NCI-H2171 treated with DMSO at 0.1 percent for 48 hours (cell line): ENCODE data around the gene MS4A10.
"Not testable (repeated sequence)": the region's sequence is repeated elsewhere in the genome, so short reads cannot be mapped to it uniquely, and the experiment has no call there.

Experiments used
- DNase-seq: peaks from one replicate; lab custom pipeline; 2025; lab: John Stamatoyannopoulos, UW

Gene MS4A10

DNA sequence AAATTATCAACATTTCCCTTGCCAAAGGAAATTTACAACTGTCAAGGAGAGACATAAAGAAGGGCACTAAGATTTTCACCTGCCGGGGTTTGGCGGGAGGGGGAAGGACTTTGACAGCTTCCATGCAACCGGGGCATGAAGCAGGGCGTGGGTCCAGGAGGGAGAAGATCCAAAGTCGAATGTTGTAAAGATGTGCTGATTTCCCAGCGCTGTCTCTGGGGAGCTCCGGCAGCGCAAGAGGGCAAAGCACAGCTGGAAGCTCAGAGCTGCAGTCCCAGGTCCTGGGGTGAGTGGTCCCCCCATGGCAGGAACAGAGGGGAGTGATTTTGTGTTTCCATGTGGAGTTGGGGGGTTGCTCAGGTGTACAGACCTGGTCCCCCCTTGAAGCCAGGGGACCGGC lies at the start of gene MS4A10:
TSS of gene MS4A10 (plus strand) at position 198 of the 400 bp plus-strand sequence. CDS start 5,003 bp downstream, outside the sequence.
- DNase-seq = no peak

DNA sequence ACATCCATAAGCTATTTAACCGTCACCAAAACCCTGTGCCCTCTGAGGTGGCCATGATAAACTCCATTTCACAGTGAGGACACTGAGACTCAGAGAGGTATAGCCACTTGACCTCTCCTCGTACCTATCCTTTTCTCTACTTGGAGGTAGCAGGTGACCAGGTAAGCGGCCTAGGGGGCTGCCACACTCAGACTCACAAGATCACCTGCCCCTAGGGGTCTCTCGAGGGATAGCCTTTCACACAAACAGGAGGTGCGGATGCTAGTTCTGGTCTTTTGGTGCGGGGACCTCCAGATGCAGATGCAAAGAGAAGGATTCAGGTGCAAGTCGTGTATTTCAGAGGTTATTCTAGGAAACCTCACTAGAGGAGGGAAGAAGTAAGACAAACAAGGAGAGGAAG lies 46.0 kb upstream of the MS4A10 start:
- DNase-seq = no peak

DNA sequence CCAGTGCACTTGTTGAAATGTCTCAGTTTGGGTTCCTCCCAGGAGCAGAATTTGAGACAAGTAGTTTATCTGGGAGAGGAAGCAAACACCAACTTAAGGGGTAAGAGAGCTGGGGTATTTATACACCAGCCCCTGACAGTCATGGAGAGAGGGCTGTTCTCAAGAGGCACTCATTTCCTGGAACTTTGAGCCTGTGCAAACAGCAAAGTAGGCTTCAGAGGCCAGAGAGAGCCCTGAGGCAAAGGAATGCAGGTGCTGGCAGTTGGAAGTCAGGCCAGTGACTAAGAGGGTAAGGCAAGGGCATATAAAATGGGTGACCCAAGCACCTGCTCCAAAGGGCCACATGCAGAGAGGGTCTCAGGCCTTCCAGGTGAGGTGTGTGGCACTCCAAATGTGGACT lies 44.6 kb upstream of the MS4A10 start:
- DNase-seq = no peak

DNA sequence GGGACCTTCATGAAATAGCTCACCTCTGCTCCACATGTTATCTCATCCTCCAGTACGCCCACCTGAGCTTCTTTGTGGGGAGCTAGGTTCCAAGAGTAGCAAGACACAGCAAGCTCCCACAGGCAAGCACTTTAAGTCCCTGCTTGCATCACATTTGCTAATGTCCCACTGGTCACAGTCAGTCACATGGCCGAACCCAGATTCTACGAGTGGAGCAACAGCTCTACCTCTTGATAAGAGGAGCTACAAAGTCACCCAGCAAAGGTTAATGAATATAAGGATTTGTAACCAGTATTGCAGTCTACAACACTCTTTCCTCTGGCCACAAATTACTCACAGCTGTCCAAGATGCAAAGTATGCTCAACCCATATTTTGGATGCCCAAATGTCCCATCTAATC lies 43.7 kb upstream of the MS4A10 start:
- DNase-seq = no peak

DNA sequence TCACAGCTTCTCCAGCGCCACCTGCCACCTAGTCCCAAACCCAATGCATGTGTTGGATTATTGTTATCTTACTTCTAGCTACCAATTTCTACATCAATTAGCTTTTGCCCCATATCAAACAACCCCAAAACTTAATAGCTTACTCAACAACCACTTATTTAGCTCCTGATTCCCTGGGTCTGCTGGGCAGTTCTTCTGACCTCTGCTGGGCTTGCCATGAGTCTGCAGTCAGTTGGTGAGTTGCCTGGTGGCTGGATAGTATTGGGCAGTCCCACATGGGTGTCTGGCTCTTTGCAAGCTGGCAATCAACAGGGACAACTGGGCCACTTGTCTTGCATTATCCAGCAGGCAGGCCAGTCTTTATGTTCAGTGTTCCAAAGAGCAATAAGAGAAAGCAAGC lies 42.1 kb upstream of the MS4A10 start:
- DNase-seq = no peak

DNA sequence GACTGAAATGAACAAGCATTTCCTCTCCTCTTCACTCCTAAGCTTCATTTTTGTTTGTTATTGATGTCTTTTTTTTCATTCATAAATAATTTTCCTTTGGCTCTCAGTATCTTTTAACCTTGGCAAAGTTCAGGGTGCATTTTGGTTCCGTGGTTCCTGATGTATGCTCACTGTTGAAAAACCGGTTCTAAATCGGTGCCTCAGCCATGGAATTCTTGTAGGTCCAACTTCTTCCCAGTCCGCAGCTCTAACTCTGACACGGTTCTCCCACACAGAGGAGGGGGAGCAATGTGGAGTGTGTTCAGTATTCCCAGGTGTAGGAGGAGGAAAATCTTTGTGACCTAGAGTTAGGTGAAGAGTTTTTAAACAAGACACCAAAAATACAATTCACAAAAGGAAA lies 41.0 kb upstream of the MS4A10 start:
- DNase-seq = no peak

DNA sequence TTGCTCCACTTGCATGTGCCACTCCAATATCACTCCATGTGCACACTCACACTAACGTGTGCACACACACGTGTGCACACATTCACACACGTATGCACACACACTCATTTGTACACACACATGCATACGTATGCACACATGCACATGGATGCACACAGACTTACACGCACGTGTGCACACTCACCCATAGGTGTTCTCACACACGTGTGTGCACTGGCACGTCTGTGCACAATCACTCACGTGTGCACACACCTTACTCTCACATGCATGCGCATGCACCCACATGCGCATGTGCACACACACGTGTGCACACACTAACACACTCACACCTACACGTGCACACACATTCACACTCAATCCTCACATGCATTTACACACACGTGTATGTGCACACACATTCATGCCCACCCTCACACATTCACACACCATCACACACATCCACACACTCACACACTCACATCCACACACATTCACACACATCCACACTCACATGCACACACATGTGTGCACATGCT lies 37.7 kb upstream of the MS4A10 start:
- DNase-seq = no peak

DNA sequence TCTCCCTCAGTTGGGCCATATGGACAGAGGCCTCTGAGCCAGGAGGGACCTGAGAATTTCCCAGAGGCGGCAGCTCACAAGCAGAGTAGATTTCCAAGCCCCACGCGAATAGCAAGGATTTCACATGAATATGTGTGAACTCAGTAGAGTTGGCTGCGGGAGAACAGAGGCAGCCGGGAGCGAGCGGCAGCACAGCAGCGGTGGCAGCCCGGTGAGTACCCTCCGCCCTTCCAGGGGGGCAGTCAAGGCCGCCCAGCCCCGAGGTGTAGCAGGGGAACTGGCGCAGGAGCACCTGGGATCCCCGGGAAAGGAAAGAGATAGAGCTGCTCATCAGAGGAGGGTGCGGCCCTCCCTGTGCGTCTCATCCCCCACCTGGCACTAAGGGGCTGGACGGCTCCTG lies 36.9 kb upstream of the MS4A10 start:
- no peak for DNase-seq

DNA sequence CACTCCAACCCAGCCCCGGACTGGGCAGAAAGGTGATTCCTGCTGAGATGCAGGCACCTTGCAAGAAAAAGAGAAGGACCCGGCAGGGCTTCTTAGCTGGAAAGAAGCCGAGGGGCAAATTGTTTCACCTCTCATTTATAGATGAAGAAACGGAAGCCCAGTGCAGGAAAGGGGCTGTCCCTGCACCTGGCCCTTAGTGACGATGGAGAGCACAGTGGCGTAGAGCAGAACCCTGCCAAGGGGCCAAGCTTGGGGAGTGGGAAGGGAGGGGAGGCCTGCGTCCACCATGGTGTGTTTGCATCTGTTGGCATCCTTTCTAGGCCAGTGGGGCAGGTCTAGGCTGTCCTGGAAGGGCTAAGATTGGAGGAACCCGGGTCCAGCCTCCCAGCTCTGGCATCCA lies 36.3 kb upstream of the MS4A10 start:
- DNase-seq = no peak

DNA sequence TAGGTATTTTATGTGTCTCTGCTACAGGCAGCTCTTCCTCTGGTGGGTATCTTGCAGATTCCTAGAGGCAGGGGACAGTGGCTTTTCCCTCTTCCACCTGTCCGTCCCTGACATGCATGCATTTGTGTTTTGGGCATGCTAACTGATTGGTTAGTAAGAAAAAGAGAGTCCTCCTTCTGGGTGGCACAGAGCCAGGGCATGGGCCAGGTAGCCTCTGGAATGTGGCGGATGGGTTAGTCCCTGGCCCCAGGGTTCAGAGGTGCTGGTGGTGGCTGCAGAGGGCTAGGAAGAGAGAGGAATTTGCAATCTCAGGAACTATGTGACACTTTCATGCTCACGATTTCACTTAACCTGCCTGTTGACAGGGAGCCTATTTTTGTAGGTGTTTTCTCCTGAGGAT lies 34.2 kb upstream of the MS4A10 start:
- no peak for DNase-seq

DNA sequence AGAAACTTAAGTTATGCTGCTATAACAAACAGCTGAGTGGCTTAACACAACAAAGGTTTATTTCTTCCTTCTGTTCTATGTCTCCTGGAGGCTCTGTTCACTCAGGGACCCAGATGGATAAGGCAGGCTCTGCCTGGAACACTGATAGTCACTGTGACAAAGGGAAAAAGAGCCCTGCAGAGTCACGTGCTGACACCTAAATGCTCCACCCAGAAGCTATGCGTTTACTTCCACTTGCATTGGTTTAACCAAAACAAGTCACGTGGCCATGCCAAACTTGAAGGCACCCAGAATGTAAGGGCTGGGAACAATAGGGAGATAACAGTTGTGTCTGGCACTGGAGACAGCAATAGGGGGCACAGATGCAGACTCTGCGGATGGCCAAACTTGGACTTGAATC lies 31.8 kb upstream of the MS4A10 start:
- DNase-seq = peak; percentile 7

DNA sequence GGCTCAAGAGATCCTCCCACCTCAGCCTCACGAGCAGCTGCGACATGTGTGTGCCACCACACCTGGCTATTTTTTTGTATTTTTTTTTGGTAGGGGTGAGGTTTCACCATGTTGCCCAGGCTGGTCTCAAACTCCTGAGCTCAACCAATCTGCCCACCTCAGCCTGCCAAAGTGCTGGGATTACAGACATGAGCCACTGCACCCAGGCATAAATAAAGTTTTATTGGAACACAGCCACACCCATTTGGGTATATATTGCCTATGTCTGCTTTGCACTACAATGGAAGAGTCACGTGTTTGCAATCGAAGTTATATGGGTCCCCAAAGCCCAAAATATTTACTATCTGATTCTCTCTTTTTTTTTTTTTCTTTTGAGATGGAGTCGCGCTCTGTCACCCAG lies 30.2 kb upstream of the MS4A10 start:
- no peak for DNase-seq

DNA sequence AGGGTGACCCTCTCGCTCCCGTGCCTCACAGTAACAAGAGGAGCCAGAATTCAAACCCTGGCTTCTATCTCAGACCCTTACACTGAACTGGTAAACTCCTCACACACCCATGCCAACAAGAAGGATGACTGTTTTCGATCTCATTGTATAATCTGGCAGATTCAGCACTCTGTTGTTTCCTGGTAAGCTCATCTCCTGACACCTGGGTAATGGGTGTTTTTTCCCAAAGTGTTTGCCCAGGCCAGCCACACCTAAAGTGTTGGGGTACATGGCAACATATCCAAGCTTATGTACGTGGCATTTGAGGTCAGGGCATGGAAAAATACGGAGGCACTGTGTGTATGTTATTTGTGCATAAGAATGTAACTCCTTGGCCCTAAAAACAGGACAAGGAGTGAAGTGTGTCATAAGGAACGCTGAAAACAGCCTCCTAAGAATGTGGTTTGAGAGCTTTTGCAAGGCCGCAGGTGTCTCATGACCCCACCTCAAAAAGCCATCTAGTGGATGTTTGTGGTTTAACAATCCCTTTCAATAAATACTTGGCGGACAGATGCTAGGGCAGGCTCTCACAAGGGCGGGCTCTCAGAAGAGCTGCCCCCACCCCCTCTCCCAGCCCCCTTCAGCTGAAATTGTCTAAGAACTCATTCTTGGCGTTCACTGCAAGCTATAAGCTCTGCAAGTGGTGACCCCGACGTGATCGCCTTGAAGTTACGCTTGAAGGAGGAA lies 28.7 kb upstream of the MS4A10 start, which contains the start of gene MS4A15:
TSS of gene MS4A15 (plus strand) at position 561 of the 726 bp plus-strand sequence. CDS start 6,867 bp downstream, outside the sequence.
- DNase-seq = peak; percentile 38

DNA sequence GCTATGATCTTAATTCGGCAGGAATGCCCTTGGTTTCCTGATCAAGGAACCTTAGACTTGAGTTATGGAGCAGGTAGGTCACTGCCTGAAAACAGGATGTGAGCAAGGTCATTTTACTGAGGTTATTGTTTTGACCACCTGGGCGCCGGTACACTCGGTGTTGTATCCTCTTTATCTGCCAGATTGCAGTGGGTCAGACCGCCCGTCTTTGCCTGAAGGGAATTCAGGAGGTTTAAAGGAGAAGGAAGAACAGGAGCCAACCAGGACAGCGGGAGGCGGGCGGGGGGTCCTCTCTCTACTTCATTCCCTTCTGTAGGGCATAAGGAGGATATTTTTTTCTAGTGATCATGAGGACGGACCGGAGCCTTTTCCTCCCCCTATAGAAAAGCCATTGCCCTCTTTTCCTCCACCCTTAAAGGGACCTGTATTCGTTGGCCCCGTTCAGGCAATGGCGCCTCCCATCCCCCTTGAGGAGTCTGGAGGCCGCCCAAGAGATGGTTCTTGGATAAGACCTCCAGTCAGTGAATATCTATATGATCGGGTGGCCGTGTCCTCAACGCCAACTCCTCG lies 27.8 kb upstream of the MS4A10 start:
- no peak for DNase-seq

DNA sequence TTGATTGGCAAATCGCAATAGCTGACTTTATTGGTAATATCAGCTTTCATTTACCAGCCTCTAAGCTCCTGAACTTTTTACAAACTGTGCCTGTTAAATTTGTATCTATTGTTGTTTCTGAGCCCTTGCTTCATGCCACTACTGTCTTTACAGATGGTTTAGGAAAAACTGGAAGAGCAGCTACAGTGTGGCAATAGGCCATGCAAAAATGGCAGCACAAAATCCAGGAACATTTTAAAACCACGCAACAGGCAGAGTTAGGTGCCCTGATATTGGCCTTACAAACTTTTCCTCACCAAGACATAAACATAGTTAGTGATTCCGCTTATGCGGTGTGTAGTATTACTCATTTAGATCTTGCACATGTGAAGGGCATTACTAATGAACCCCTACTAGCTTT lies 26.5 kb upstream of the MS4A10 start:
- DNase-seq = not testable (repeated sequence)

DNA sequence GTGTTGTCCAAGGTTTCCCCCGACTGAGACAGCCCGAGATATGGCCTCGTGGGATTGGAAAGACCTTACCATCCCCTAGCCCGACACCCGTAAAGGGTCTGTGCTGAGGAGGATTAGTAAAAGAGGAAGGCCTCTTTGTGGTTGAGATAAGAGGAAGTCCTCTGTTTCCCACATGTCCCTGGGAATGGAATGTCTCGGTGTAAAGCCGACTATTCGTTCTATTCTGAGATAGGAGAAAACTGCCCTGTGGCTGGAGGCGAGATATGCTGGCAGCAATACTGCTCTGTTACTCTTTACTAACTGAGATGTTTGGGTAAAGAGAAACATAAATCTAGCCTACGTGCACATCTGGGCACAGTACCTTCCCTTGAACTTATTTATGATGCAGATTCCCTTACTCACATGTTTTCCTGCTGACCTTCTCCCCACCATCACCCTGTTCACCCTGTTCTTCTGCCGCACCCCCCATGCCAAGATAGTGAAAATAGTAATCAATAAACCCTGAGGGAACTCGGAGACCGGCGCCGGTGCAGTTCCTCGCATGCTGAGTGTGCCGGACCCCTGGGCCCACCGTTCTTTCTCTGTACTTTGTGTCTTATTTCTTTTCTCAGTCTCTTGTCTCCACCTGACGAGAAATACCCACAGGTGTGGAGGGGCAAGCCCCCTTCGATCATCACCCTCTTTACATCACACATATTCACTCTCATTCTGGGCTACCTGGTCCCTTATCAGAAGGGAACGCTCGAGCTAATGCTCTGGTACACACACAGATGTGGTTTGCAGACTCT lies 25.5 kb upstream of the MS4A10 start:
- not testable (repeated sequence) for DNase-seq

DNA sequence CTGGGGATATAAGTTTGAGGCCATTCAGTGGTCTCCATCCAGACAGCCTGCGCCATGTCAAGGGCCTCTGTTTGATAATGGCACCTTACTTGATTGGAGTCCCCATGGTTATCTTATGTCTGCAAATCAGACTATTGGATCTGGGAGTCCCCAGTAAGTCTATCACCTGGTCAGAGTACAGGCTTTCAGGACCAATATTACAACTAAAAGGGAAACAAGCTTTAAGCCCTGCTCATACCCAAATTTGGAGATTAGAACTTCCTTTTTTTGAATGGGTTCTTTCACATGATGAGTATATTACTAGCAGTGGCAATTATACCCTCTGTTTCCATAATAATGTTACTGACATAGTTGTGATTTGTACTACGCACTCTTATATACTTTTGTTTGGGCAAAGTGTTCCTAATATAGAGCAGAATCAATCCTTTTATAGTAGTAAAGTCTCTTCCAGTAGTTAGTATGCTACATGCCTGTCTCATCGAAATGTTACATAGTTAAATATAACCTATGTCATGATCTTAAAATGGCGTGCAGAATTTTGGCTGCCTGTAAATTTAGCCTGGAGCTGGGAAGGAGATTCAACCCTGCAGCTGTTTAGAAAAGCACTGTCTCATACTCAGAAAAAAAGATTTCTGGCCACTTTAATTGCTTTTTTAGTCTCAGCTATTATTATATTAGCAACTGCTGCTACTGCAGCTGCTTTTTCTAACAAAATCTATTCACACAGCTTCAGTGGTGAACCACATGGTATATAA lies 23.5 kb upstream of the MS4A10 start:
- DNase-seq = no peak

DNA sequence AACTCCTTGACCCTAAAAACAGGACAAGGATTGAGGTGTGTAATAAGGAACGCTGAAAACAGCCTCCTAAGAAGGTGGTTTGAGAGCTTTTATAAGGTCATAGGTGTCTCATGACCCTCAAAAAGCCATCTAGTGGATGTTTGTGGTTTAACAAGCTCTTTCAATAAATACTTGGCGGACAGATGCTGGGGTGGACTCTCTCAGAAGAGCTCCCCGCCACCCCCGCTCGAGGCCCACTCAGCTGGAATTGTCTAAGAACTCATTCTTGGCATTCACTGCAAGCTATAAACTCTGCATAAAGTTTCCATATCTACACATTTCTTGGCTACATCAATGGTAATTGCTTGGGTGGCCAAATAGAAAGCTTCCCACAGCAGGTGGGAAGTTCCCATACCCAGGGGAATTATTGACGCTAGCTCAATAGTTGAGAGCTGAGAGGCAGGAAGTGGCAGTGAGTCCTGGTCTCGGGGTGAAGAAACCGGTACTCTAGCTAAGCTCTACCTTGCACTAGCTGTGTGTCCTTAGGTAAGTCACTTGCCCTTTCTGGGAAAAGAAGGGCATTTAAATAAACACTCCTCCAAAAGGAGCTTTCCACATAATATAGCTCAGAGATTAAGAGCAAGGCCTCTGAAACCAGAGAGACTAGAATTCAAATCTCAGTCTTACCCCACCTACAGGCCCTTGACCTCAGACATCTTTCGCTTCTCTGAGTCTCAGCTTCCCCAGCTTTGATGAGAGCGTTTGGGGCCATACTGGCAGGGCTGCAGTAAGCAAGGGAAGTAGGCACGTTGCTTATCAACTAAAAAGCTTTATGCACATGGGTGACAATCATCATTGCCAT lies 22.1 kb upstream of the MS4A10 start:
- DNase-seq = no peak

DNA sequence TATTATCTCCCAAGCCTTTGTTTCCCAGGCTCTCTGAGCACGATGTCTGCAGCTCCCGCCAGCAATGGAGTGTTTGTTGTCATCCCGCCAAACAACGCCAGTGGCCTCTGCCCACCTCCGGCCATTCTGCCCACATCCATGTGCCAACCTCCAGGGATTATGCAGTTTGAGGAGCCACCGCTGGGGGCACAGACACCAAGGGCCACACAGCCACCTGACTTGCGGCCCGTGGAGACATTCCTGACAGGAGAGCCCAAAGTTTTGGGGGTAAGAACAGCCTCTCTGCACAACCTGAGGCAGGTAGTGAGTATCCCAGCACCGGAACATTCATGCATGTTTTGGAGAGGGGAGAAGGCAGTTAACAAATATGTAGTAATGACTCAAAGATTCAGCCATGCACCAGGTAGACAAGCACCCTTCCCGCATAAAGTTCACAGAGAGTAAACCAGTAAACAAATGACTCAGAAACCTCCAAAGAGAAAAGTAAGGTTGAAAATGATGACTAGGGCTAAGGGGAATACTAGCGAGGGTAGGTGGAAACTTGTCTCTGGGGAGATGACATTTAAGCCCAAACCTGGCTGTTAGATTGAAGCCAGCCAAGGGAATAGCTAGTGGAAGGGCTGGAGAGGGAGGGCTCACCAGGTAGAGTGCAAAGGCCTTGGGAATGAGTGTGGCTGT lies 21.3 kb upstream of the MS4A10 start:
- DNase-seq = no peak

DNA sequence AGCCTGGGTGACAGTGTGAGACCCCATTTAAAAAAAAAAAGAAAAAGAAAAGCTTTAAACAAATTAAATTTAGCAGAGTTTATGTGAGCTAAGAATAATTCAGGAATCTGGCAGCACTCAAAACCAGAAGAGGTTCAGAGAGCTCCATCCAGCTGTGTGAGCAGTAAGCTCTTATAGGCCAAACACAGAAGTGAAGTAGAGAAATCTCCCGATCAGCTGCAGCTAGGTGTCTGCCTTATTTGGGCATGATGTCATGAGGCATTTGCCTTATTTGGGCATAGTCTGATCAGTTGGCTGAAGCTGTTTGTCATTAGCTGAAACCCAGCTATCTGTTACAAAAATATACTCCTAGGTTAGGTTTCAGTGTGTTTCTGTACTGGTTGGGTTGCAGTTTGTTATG lies 20.3 kb upstream of the MS4A10 start:
- peak; percentile 14 for DNase-seq

DNA sequence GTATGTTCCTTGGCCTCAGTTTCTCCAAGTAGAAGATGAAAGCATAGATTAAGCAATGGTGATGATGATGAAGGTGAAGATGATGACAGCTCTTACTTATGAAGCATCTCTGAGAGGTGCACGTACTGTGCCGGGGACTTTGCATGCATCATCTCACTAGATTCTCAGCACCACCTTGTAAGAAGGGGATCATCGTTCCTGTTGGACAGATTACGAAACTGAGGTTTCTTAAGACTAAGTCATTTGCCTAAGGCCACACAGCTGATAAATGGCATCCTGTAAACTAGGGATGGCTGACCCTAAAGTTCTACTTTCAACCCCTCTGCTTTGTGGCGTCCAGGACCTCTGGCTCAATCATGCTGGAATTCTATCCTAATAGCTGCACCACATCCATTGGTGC lies 19.8 kb upstream of the MS4A10 start:
- no peak for DNase-seq
